HCT116 (cell line): Measurements from ENCODE around the gene SBF1. TPM values are rescaled to one million over a fixed set of nuclear protein-coding genes. Genes with fewer than 3 reads are reported as not detected.

Experiments used
- ATAC-seq: fragments of 200-7000 bp; cut with Tn5 transposase; 2 replicates; pipeline ENCODE4 v1.9.1; 2020; ENCODE audit warnings: mild to moderate bottlenecking, moderate library complexity
- BruUV-seq: library from RNA; stranded (reverse); fragments of 400-500 nt; replicated peaks from 2 replicates; lab custom pipeline; 2021; lab: Mats Ljungman, UMichigan
- CTCF ChIA-PET: fragments of 300-600 bp; sonication (Branson Sonifier 250); formaldehyde crosslinking; loops from one replicate; lab custom pipeline; 2021; ENCODE audit warnings: antibody characterized with exemption; lab: Charles Lee
- POLR2A ChIA-PET: fragments of 300-600, 350-600 bp; sonication (Branson Sonifier 250); formaldehyde crosslinking; loops from one replicate; lab custom pipeline; 2021; ENCODE audit warnings: antibody characterized with exemption; lab: Charles Lee
- RAD21 ChIA-PET, 2 experiments: fragments of 300-600 bp; sonication (Branson Sonifier 250); formaldehyde crosslinking; loops; one replicate each; lab custom pipeline; 2023; ENCODE audit warnings: low total read pairs in 2 of 2; ENCODE audit not compliant: uncharacterized antibody in 2 of 2, unreplicated experiment in 2 of 2, low non-redundant PET in 1 of 2; lab: Charles Lee
- DNase-seq: peaks from one replicate; pipeline ENCODE4 v3.0.0-alpha.2; 2010; ENCODE audit warnings: low read depth, low spot score
- H2AFZ ChIP-seq: fragments of 200-600 bp; shearing (Covaris generic), sonication (generic); 2 replicates; pipeline ENCODE4 v1.6.1; 2017; ENCODE audit warnings: low read depth, mixed run types, mixed read lengths, antibody characterized with exemption, low read length; ENCODE audit not compliant: poor library complexity, severe bottlenecking
- H3K27ac ChIP-seq: 2 replicates; pipeline ENCODE4 v1.5.1; 2012; ENCODE audit warnings: low read depth, low read length
- H3K27me3 ChIP-seq: fragments of 200-600 bp; sonication (generic); 2 replicates; pipeline ENCODE4 v1.6.1; 2016; ENCODE audit warnings: mixed run types, low read length, mixed read lengths; ENCODE audit not compliant: insufficient read depth
- H3K36me3 ChIP-seq, 2 experiments: fragments of 200-500 bp in 1 of 2; fragments of 200-600 bp in 1 of 2; sonication (Bioruptor generic) in 1 of 2; sonication (generic) in 1 of 2; 2 replicates each; pipeline versions ENCODE4 v1.5.1 to v1.6.1; 2014 to 2016; ENCODE audit warnings: low read length in 2 of 2, inconsistent platforms in 1 of 2, mixed read lengths in 1 of 2, mixed run types in 1 of 2; ENCODE audit not compliant: insufficient read depth in 2 of 2, control insufficient read depth in 1 of 2
- H3K4me1 ChIP-seq, 2 experiments: fragments of 200-600 bp in 1 of 2; sonication (generic) in 1 of 2; 2 replicates each; pipeline versions ENCODE4 v1.5.1 to v1.6.1; 2012 to 2017; ENCODE audit warnings: low read length in 2 of 2, inconsistent platforms in 1 of 2, mild to moderate bottlenecking in 1 of 2, mixed read lengths in 1 of 2, mixed run types in 1 of 2, moderate library complexity in 1 of 2; ENCODE audit not compliant: insufficient read depth in 2 of 2, control insufficient read depth in 1 of 2
- H3K4me2 ChIP-seq: fragments of 200-600 bp; sonication (generic); 2 replicates; pipeline ENCODE4 v1.6.1; 2017; ENCODE audit warnings: mixed run types, low read length, mixed read lengths
- H3K4me3 ChIP-seq, 2 experiments: fragments of 200-600 bp in 1 of 2; sonication (generic) in 1 of 2; replicated peaks in 1 of 2; 2 replicates each; pipeline ENCODE4 v1.5.1; 2011 to 2016; ENCODE audit warnings: low read length in 2 of 2, control low read depth in 1 of 2, low read depth in 1 of 2, mild to moderate bottlenecking in 1 of 2, mixed read lengths in 1 of 2, mixed run types in 1 of 2
- H3K79me2 ChIP-seq: fragments of 200-600 bp; sonication (generic); 2 replicates; pipeline ENCODE4 v1.6.1; 2017; ENCODE audit warnings: mild to moderate bottlenecking, mixed run types, low read length, moderate library complexity, mixed read lengths; ENCODE audit not compliant: insufficient read depth
- H3K9ac ChIP-seq: fragments of 200-600 bp; sonication (generic); 2 replicates; pipeline ENCODE4 v1.6.1; 2016; ENCODE audit warnings: low read length, mixed read lengths
- H3K9me2 ChIP-seq: fragments of 200-600 bp; sonication (generic), shearing (Covaris generic); 2 replicates; pipeline ENCODE4 v1.6.1; 2017; ENCODE audit warnings: mixed run types, mild to moderate bottlenecking, moderate library complexity; ENCODE audit not compliant: insufficient read depth
- H3K9me3 ChIP-seq, 2 experiments: fragments of 200-500 bp in 1 of 2; fragments of 200-600 bp in 1 of 2; sonication (Bioruptor generic) in 1 of 2; sonication (generic) in 1 of 2; 2 replicates each; pipeline ENCODE4 v1.6.1; 2014 to 2017; ENCODE audit warnings: low read length in 2 of 2, mixed read lengths in 2 of 2, inconsistent platforms in 1 of 2, low read depth in 1 of 2, mild to moderate bottlenecking in 1 of 2, mixed run types in 1 of 2, moderate library complexity in 1 of 2; ENCODE audit not compliant: control insufficient read depth in 1 of 2, insufficient read depth in 1 of 2
- H4K20me1 ChIP-seq: fragments of 200-600 bp; sonication (generic), shearing (Covaris generic); 2 replicates; pipeline ENCODE4 v1.6.1; 2017; ENCODE audit warnings: mixed run types, mild to moderate bottlenecking, moderate library complexity; ENCODE audit not compliant: insufficient read depth
- CBX3 ChIP-seq: IDR thresholded peaks from 2 replicates; pipeline ENCODE4 v1.6.1; 2012; ENCODE audit warnings: low read depth
- CEBPB ChIP-seq: IDR thresholded peaks from 2 replicates; pipeline ENCODE4 v1.6.1; 2012; ENCODE audit warnings: low read depth
- EZH2 ChIP-seq: fragments of 200-600 bp; sonication (generic); IDR thresholded peaks from 2 replicates; pipeline ENCODE4 v1.6.1; 2017; ENCODE audit warnings: antibody characterized with exemption, mixed run types
- EZH2phosphoT487 ChIP-seq: fragments of 200-600 bp; IDR thresholded peaks from 2 replicates; pipeline ENCODE4 v1.6.1; 2018; ENCODE audit warnings: antibody characterized with exemption, borderline replicate concordance
- FOSL1 ChIP-seq: IDR thresholded peaks from 2 replicates; pipeline ENCODE4 v1.6.1; 2012; ENCODE audit warnings: low read depth
- RAD21 ChIP-seq: IDR thresholded peaks from 2 replicates; pipeline ENCODE4 v1.6.1; 2012; ENCODE audit warnings: low read depth, mild to moderate bottlenecking
- SP1 ChIP-seq: IDR thresholded peaks from 2 replicates; pipeline ENCODE4 v1.6.1; 2012; ENCODE audit warnings: low read depth
- TCF7L2 ChIP-seq: IDR thresholded peaks from 2 replicates; pipeline ENCODE4 v1.7.0; 2011; ENCODE audit warnings: borderline replicate concordance, inconsistent platforms; ENCODE audit not compliant: insufficient read depth, insufficient read length; ENCODE audit errors: extremely low read depth
- ZFX ChIP-seq: fragments of 450-650 bp; IDR thresholded peaks from 2 replicates; pipeline ENCODE4 v1.6.1; 2017
- ZNF274 ChIP-seq: fragments of 200-500 bp; sonication (Bioruptor generic); IDR thresholded peaks from 2 replicates; pipeline ENCODE4 v1.6.1; 2014; ENCODE audit warnings: mild to moderate bottlenecking, low read depth, low read length, inconsistent platforms
- intact Hi-C: fragments of 100-400 bp; cut with micrococcal nuclease; formaldehyde crosslinking; loops from 2 replicates; pipeline ENCODE4 v1.10.0; 2022
- total RNA-seq: library from RNA; stranded (reverse); gene quantifications from one replicate; pipeline ENCODE4 v1.2.1, GENCODE V29; 2021; ENCODE audit not compliant: unreplicated experiment
- TF ChIP-seq, protein P1 (sequence below): IDR thresholded peaks from 2 replicates; pipeline ENCODE4 v1.6.1; 2012
- TF ChIP-seq, protein P2 (sequence below): IDR thresholded peaks from 2 replicates; pipeline ENCODE4 v1.6.1; 2012; ENCODE audit warnings: low read depth
- TF ChIP-seq, protein P3 (sequence below): IDR thresholded peaks from 2 replicates; pipeline ENCODE4 v1.6.1; 2011; ENCODE audit warnings: mild to moderate bottlenecking, low read length, moderate library complexity; ENCODE audit not compliant: insufficient replicate concordance; ENCODE audit errors: extremely low read depth

The SBF1 gene
- total RNA-seq, 1 experiment from 2014 or later: 91.1 TPM

DNA sequence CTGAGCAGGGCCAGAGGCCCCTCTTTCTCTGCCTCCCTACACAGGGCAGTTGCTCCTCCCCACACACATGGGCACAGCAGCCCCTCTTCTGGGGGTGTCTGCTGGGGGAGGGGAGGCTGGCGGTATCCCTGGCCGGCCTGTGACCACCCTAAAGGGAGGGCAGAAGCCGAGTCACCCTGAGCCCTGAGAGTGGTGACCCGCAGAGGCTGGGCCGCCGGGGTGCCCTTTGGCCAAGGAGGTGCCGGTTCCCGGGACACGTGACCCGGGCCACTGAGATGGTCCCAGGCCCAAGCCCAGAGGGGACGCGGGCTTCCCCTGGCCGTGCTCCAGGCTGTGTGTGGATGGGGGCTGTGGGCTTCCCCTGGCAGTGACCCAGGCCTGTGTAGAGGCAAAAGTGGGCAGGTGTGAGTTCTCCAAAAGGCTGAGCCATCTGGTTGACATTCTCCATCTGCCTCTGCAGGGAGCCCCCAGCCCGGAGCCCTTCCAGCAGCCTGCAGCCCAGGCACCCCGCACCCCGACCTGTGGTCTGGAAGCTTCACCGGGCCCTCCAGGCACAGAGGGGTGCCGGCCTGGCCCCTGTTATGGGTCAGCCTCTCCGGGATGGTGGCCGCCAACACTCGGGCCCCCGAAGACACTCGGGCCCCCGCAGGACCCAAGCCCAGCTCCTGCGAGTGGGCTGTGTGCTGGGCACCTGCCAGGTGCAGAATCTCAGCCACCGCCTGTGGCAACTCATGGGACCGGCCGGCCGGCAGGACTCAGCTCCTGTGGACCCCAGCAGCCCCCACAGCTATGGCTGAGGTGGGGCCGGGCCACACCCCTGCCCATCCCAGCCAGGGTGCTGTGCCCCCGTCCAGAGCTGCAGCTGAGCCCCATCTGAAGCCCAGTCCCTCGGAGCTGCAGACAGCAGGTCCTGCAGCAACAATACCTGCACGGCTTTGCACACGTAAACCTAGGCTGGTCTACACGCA is 7.6 kb upstream of the SBF1 start:
- BruUV-seq: no TSS peak
- Histone ChIP-seq H3K4me2 (peak overlapping the region; percentile 94), H3K4me1 (peaks cover 8 to 32% of the 10 kb centered on the region in 2 experiments; a peak in 3 of 4 replicates), H3K4me3 (peak overlapping the region; percentile 71 to 76), H3K9me2 (no peaks in the 10 kb centered on the region), H3K9me3 (no peaks in the 10 kb centered on the region), H4K20me1 (no peaks in the 10 kb centered on the region), H3K27ac (peak overlapping the region; percentile 56; the same call in 1 of the 2 replicates), H3K27me3 (no peaks in the 10 kb centered on the region), H3K79me2 (no peaks in the 10 kb centered on the region), H3K9ac (peak overlapping the region; percentile 65), H3K36me3 (no peaks in the 10 kb centered on the region), H2AFZ (no peak overlapping the region)
- TF ChIP-seq CBX3: no peak
- no peak for TF ChIP-seq SP1
- no peak for TF ChIP-seq EZH2phosphoT487
- no peak for TF ChIP-seq ZFX
- TF ChIP-seq TCF7L2: no peak
- TF ChIP-seq, protein P1, sequence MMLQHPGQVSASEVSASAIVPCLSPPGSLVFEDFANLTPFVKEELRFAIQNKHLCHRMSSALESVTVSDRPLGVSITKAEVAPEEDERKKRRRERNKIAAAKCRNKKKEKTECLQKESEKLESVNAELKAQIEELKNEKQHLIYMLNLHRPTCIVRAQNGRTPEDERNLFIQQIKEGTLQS: no peak
- TF ChIP-seq, protein P2, sequence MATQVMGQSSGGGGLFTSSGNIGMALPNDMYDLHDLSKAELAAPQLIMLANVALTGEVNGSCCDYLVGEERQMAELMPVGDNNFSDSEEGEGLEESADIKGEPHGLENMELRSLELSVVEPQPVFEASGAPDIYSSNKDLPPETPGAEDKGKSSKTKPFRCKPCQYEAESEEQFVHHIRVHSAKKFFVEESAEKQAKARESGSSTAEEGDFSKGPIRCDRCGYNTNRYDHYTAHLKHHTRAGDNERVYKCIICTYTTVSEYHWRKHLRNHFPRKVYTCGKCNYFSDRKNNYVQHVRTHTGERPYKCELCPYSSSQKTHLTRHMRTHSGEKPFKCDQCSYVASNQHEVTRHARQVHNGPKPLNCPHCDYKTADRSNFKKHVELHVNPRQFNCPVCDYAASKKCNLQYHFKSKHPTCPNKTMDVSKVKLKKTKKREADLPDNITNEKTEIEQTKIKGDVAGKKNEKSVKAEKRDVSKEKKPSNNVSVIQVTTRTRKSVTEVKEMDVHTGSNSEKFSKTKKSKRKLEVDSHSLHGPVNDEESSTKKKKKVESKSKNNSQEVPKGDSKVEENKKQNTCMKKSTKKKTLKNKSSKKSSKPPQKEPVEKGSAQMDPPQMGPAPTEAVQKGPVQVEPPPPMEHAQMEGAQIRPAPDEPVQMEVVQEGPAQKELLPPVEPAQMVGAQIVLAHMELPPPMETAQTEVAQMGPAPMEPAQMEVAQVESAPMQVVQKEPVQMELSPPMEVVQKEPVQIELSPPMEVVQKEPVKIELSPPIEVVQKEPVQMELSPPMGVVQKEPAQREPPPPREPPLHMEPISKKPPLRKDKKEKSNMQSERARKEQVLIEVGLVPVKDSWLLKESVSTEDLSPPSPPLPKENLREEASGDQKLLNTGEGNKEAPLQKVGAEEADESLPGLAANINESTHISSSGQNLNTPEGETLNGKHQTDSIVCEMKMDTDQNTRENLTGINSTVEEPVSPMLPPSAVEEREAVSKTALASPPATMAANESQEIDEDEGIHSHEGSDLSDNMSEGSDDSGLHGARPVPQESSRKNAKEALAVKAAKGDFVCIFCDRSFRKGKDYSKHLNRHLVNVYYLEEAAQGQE: no peak
- no peak for TF ChIP-seq FOSL1
- no peak for TF ChIP-seq ZNF274
- TF ChIP-seq, protein P3, sequence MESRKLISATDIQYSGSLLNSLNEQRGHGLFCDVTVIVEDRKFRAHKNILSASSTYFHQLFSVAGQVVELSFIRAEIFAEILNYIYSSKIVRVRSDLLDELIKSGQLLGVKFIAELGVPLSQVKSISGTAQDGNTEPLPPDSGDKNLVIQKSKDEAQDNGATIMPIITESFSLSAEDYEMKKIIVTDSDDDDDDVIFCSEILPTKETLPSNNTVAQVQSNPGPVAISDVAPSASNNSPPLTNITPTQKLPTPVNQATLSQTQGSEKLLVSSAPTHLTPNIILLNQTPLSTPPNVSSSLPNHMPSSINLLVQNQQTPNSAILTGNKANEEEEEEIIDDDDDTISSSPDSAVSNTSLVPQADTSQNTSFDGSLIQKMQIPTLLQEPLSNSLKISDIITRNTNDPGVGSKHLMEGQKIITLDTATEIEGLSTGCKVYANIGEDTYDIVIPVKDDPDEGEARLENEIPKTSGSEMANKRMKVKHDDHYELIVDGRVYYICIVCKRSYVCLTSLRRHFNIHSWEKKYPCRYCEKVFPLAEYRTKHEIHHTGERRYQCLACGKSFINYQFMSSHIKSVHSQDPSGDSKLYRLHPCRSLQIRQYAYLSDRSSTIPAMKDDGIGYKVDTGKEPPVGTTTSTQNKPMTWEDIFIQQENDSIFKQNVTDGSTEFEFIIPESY: no peak
- TF ChIP-seq RAD21: no peak
- no peak for TF ChIP-seq CEBPB
- no peak for TF ChIP-seq EZH2
- intact Hi-C loops: no loop called here
- DNase-seq (no peak), ATAC-seq (peak; percentile 4; the same call in 1 of the 2 replicates)
- POLR2A ChIA-PET: no interaction called here
- CTCF ChIA-PET: no interaction called here
- RAD21 ChIA-PET: no interaction called here
